Mammary epithelial cell (primary cell): Measurements from ENCODE around the gene CDH10.

ENCODE experiments used
- CTCF ChIP-seq, 2 donors: IDR thresholded peaks in 1 of 2; conservative IDR thresholded peaks in 1 of 2; 2 replicates each; pipeline ENCODE4 v1.5.1; 2011 to 2012; ENCODE audit warnings: inconsistent platforms in 2 of 2, low read length in 2 of 2, mild to moderate bottlenecking in 2 of 2, control low read depth in 1 of 2, low read depth in 1 of 2; ENCODE audit not compliant: insufficient read depth in 1 of 2; ENCODE audit errors: extremely low read depth in 1 of 2
- EZH2 ChIP-seq: IDR thresholded peaks from 2 replicates; pipeline ENCODE4 v1.6.1; 2012; ENCODE audit warnings: low read length, inconsistent platforms, borderline replicate concordance

GRCh38 chr5:24492229-24492628 lies 152.5 kb downstream of the CDH10 start:
- TF ChIP-seq CTCF (conservative IDR thresholded peaks at IDR 0.05 in 1 of 2, IDR thresholded peaks at IDR 0.05 in 1 of 2; ENCODE audit: extremely low read depth in 1 of 2, insufficient read depth in 1 of 2, low read depth in 1 of 2, low read length in 2 of 2) (no peak), EZH2 (no peak)
